Measurements from ENCODE around the gene WDR90.
A peak's percentile ranks its signal among the peaks of the same experiment; 100 is the strongest.

Gene WDR90

DNA sequence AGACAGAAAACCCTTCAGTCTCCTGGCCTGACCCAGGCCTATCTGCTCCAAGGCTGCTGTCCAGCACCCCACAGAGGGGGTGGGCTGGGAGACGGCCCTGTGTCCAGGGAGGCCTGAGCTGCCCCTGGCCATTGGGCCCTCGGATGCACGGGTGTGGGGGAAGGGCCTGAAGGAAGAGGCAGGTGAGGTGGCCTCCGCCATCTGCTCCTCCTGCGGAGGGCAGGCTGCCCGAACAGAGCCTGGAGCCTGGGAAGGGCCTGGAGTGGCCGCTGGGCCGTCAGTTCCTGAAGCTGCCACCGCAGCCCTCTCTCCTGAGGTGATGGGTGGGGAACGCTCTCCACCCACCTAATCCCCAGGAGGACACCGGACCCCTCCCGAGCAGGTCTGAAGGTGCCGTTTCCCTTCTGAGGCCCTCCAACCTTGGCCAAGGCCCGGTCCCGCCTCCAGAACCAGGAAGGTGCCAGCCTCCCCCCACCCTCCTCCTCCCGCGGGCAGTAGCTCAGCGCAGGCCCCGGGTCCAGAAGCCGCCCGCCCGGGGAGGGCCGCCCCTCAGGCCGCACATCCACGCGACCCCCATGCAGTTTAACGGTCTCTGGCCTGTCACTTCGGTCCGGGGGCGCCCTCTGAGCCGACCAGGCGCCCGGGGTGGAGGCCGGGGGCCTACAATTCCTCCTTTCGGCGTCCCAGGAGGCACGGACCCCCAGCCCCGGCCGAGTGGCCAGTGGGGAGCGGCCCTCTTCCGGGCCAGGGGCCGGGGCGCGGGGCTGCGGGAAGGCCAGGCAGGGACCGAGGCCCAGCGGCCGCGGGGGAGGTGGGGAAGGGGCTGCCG is 55.6 kb downstream of the WDR90 start (continued):
- no peak for TF ChIP-seq ZFP37 (tag by site-specific recombination; IDR thresholded peaks at IDR 0.05)
- no peak for TF ChIP-seq ZNF561 (tag by site-specific recombination; IDR thresholded peaks at IDR 0.05; ENCODE audit: borderline replicate concordance)
- no peak for TF ChIP-seq ZNF302 (tag by site-specific recombination; IDR thresholded peaks at IDR 0.05; ENCODE audit: low read depth)
- no peak for TF ChIP-seq ZNF10 (tag by site-specific recombination; IDR thresholded peaks at IDR 0.05)
- peak; percentile 29; the same call in 1 of the 2 replicates for TF ChIP-seq KLF8 (tag by site-specific recombination; IDR thresholded peaks at IDR 0.05)
- TF ChIP-seq ZNF654 (tag by site-specific recombination; IDR thresholded peaks at IDR 0.05; ENCODE audit: low read depth): no peak
- TF ChIP-seq ZNF76 (tag by site-specific recombination; IDR thresholded peaks at IDR 0.05; ENCODE audit: borderline replicate concordance, low read depth): no peak
- TF ChIP-seq SETDB1 (IDR thresholded peaks at IDR 0.05; ENCODE audit: insufficient read length, low read length): no peak
- TF ChIP-seq, protein P1, sequence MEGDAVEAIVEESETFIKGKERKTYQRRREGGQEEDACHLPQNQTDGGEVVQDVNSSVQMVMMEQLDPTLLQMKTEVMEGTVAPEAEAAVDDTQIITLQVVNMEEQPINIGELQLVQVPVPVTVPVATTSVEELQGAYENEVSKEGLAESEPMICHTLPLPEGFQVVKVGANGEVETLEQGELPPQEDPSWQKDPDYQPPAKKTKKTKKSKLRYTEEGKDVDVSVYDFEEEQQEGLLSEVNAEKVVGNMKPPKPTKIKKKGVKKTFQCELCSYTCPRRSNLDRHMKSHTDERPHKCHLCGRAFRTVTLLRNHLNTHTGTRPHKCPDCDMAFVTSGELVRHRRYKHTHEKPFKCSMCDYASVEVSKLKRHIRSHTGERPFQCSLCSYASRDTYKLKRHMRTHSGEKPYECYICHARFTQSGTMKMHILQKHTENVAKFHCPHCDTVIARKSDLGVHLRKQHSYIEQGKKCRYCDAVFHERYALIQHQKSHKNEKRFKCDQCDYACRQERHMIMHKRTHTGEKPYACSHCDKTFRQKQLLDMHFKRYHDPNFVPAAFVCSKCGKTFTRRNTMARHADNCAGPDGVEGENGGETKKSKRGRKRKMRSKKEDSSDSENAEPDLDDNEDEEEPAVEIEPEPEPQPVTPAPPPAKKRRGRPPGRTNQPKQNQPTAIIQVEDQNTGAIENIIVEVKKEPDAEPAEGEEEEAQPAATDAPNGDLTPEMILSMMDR (tag by site-specific recombination; IDR thresholded peaks at IDR 0.05): no peak

DNA sequence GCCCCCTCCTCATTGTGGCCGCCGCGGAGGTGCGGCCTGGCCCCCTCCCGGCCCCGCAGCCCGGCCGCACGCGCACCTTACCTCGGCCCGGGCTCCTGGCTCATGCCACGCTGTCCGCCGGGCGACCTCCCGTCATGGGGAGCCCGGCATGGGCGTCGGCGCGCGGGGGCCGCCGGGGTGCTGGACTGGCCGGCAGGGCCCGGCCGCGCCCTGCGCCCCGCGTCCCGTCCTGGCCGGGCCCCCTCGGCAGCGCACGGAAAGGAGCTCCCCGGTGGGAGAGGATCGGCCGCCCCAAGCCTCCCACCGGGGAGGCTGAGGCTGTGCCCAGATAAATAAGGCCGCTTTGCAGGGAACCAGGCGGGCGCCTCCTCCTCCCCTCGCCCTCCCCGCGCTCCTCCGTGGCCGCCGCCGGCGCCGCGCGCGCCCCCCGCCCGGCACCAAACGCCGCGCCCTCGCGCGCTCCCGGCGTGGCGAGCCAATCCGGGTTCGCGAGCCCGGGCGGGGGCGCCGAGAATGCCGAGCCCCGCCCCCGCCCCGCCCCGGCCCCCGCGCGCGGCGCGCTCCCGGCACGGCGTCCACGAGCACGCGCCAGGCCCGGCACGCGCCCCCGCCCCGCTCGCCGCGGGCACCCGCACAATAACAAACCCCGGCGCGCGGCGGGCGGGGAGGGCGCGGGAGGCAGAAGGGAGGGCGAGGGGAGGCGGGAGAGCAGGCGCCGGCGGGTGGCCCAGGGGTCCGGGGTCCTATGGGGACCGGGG is 56.4 kb downstream of the WDR90 start, which contains the start of gene FBXL16:
Gene FBXL16, minus strand, starts transcription at position 371 of the 758 bp plus-strand sequence. CDS start 8,396 bp downstream, outside the sequence.
- peak within 1 kb of the TSS; percentile 37; the same call in 1 of the 2 replicates for H3K27ac ChIP-seq (ENCODE audit: extremely low read depth, low read depth, low read length)
- ChIA-PET POLR2A (no interaction called here), CTCF (no interaction called here)
- peak within 1 kb of the TSS; percentile 25 for H3K4me3 ChIP-seq (ENCODE audit: low read depth, low read length)
- H3K36me3 ChIP-seq (ENCODE audit: control insufficient read depth in 2 of 2, insufficient read depth in 1 of 2, low read length in 2 of 2): no peaks in the 10 kb centered on the region
- peaks cover 5% of the 10 kb centered on the region for H3K4me1 ChIP-seq (ENCODE audit: control insufficient read depth, insufficient read depth, low read length)
- no peaks in the 10 kb centered on the region for H3K9me3 ChIP-seq (ENCODE audit: control insufficient read depth, insufficient read depth, low read depth, low read length)
- peak; percentile 50 for TF ChIP-seq ZBTB8A (tag by site-specific recombination; IDR thresholded peaks at IDR 0.05)
- TF ChIP-seq KLF10 (tag by site-specific recombination; IDR thresholded peaks at IDR 0.05): 0 out of 2 replicates have a peak, but pooled peaks have one; percentile 16
- TF ChIP-seq, protein P2, sequence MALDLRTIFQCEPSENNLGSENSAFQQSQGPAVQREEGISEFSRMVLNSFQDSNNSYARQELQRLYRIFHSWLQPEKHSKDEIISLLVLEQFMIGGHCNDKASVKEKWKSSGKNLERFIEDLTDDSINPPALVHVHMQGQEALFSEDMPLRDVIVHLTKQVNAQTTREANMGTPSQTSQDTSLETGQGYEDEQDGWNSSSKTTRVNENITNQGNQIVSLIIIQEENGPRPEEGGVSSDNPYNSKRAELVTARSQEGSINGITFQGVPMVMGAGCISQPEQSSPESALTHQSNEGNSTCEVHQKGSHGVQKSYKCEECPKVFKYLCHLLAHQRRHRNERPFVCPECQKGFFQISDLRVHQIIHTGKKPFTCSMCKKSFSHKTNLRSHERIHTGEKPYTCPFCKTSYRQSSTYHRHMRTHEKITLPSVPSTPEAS (tag by site-specific recombination; IDR thresholded peaks at IDR 0.05): no peak
- TF ChIP-seq, protein P3, sequence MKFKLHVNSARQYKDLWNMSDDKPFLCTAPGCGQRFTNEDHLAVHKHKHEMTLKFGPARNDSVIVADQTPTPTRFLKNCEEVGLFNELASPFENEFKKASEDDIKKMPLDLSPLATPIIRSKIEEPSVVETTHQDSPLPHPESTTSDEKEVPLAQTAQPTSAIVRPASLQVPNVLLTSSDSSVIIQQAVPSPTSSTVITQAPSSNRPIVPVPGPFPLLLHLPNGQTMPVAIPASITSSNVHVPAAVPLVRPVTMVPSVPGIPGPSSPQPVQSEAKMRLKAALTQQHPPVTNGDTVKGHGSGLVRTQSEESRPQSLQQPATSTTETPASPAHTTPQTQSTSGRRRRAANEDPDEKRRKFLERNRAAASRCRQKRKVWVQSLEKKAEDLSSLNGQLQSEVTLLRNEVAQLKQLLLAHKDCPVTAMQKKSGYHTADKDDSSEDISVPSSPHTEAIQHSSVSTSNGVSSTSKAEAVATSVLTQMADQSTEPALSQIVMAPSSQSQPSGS (tag by site-specific recombination; IDR thresholded peaks at IDR 0.05; ENCODE audit: low read depth): no peak
- TF ChIP-seq, protein P4, sequence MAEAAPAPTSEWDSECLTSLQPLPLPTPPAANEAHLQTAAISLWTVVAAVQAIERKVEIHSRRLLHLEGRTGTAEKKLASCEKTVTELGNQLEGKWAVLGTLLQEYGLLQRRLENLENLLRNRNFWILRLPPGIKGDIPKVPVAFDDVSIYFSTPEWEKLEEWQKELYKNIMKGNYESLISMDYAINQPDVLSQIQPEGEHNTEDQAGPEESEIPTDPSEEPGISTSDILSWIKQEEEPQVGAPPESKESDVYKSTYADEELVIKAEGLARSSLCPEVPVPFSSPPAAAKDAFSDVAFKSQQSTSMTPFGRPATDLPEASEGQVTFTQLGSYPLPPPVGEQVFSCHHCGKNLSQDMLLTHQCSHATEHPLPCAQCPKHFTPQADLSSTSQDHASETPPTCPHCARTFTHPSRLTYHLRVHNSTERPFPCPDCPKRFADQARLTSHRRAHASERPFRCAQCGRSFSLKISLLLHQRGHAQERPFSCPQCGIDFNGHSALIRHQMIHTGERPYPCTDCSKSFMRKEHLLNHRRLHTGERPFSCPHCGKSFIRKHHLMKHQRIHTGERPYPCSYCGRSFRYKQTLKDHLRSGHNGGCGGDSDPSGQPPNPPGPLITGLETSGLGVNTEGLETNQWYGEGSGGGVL (tag by site-specific recombination; IDR thresholded peaks at IDR 0.05): 0 out of 2 replicates have a peak, but pooled peaks have one; percentile 37

All from HEK293 (cell line).